ENCODE data around the gene P2RY14. TPM values are rescaled to one million over a fixed set of nuclear protein-coding genes. Genes with fewer than 3 reads are reported as not detected.
A peak's percentile ranks its signal among the peaks of the same experiment; 100 is the strongest.

The P2RY14 gene
- total RNA-seq: 0.12 and 0.56 TPM in 2 replicates
- 0.15 and 1.4 TPM in 2 replicates for polyA plus RNA-seq

GRCh38 chr3:151278230-151278629, at the start of gene P2RY14:
Gene P2RY14, minus strand, starts transcription at chr3:151278542. Its CDS starts 64,226 bp downstream, at chr3:151214316.
- no peaks in the 10 kb centered on the region for H3K27me3 ChIP-seq
- no peaks in the 10 kb centered on the region for H3K36me3 ChIP-seq
- no peak within 1 kb of the TSS for H3K27ac ChIP-seq
- no peaks in the 10 kb centered on the region for H3K4me1 ChIP-seq (ENCODE audit: low read depth)
- TF ChIP-seq CTCF (IDR thresholded peaks at IDR 0.05; ENCODE audit: low read depth, low read length): no peak
- no peak for DNase-seq (ENCODE audit: low read depth in 1 of 2, low spot score in 1 of 2)
- H3K4me3 ChIP-seq: no peak within 1 kb of the TSS
- H3K9me3 ChIP-seq (ENCODE audit: low read depth): no peaks in the 10 kb centered on the region

GRCh38 chr3:151327571-151328198, 49.3 kb upstream of the P2RY14 start:
- Histone ChIP-seq H3K9me3 (ENCODE audit: low read depth) (no peaks in the 10 kb centered on the region), H3K27me3 (no peaks in the 10 kb centered on the region), H3K36me3 (no peaks in the 10 kb centered on the region), H3K4me1 (ENCODE audit: low read depth) (no peaks in the 10 kb centered on the region), H3K4me3 (no peak overlapping the region), H3K27ac (no peak overlapping the region)
- DNase-seq (ENCODE audit: low read depth in 1 of 2, low spot score in 1 of 2): peak; percentile 24 to 44
- peak; percentile 66 for TF ChIP-seq CTCF (IDR thresholded peaks at IDR 0.05; ENCODE audit: low read depth, low read length)

- no peak overlapping the region for H3K27ac ChIP-seq
- no peak overlapping the region for H3K4me3 ChIP-seq
- no peak for DNase-seq (ENCODE audit: low read depth in 1 of 2, low spot score in 1 of 2)
- no peaks in the 10 kb centered on the region for H3K4me1 ChIP-seq (ENCODE audit: low read depth)
- H3K36me3 ChIP-seq: no peaks in the 10 kb centered on the region
- no peak for TF ChIP-seq CTCF (IDR thresholded peaks at IDR 0.05; ENCODE audit: low read depth, low read length)
- H3K9me3 ChIP-seq (ENCODE audit: low read depth): no peaks in the 10 kb centered on the region
- H3K27me3 ChIP-seq: no peaks in the 10 kb centered on the region
Observed at GRCh38 chr3:151322511-151322910, 44.2 kb upstream of the P2RY14 start.

GRCh38 chr3:151321526-151321925, 43.2 kb upstream of the P2RY14 start:
- no peak for DNase-seq (ENCODE audit: low read depth in 1 of 2, low spot score in 1 of 2)
- H3K36me3 ChIP-seq: no peaks in the 10 kb centered on the region
- TF ChIP-seq CTCF (IDR thresholded peaks at IDR 0.05; ENCODE audit: low read depth, low read length): no peak
- H3K4me3 ChIP-seq: no peak overlapping the region
- no peaks in the 10 kb centered on the region for H3K9me3 ChIP-seq (ENCODE audit: low read depth)
- H3K27me3 ChIP-seq: no peaks in the 10 kb centered on the region
- H3K27ac ChIP-seq: no peak overlapping the region
- no peaks in the 10 kb centered on the region for H3K4me1 ChIP-seq (ENCODE audit: low read depth)

GRCh38 chr3:151320131-151320530, 41.8 kb upstream of the P2RY14 start:
- H3K27me3 ChIP-seq: no peaks in the 10 kb centered on the region
- DNase-seq (ENCODE audit: low read depth in 1 of 2, low spot score in 1 of 2): no peak
- no peak for TF ChIP-seq CTCF (IDR thresholded peaks at IDR 0.05; ENCODE audit: low read depth, low read length)
- no peak overlapping the region for H3K27ac ChIP-seq
- H3K36me3 ChIP-seq: no peaks in the 10 kb centered on the region
- no peaks in the 10 kb centered on the region for H3K9me3 ChIP-seq (ENCODE audit: low read depth)
- no peak overlapping the region for H3K4me3 ChIP-seq
- no peaks in the 10 kb centered on the region for H3K4me1 ChIP-seq (ENCODE audit: low read depth)
